Ovary (tissue), 9 donors: ENCODE results near the gene DRC1. TPM values are rescaled to one million over a fixed set of nuclear protein-coding genes. Genes with fewer than 3 reads are reported as not detected.

Source experiments
- DNase-seq, 5 donors: peaks; one replicate each; pipeline ENCODE4 v3.0.0-alpha.2; 2019 to 2020
- H3K27ac ChIP-seq, 2 donors: fragments of 200-600 bp; one replicate each; pipeline versions ENCODE4 v1.5.1 to v1.8.0; 2019 to 2022
- H3K27me3 ChIP-seq: fragments of 200-600 bp; one replicate; pipeline ENCODE4 v1.8.0; 2022
- H3K36me3 ChIP-seq: fragments of 200-600 bp; sonication (generic); one replicate; pipeline ENCODE4 v1.5.1; 2019
- H3K4me1 ChIP-seq: one replicate; pipeline ENCODE4 v1.8.1; 2013; ENCODE audit warnings: mild to moderate bottlenecking, moderate library complexity; ENCODE audit not compliant: insufficient read depth
- H3K4me3 ChIP-seq: fragments of 200-600 bp; sonication (generic); one replicate; pipeline ENCODE4 v1.5.1; 2017
- H3K9me3 ChIP-seq, 2 donors: fragments of 200-600 bp in 1 of 2; sonication (generic) in 1 of 2; one replicate each; pipeline versions ENCODE4 v1.5.1 to v1.8.1; 2013 to 2019; ENCODE audit warnings: mild to moderate bottlenecking in 1 of 2, moderate library complexity in 1 of 2
- EP300 ChIP-seq: sonication (generic); formaldehyde crosslinking; IDR thresholded peaks from one replicate; pipeline ENCODE4 v1.6.1; 2017; ENCODE audit warnings: antibody characterized with exemption
- POLR2A ChIP-seq: fragments of 450-650 bp; IDR thresholded peaks from one replicate; pipeline ENCODE4 v1.6.1; 2017; ENCODE audit warnings: antibody characterized with exemption, mild to moderate bottlenecking, moderate library complexity
- WGBS, 3 donors: extraction: QIAGEN DNeasy Blood & Tissue Kit in 1 of 3; methylation state at CpG; one replicate each; pipeline versions ENCODE4 v1.1.5 to v1.1.7; 2013 to 2017; 5-methylcytosine and 5-hydroxymethylcytosine counted together
- intact Hi-C, 4 donors: fragments of 100-400 bp; cut with DNase I; formaldehyde crosslinking; loops; one replicate each; pipeline versions ENCODE4 v1.11.0 to v1.15.1; 2022 to 2023
- polyA plus RNA-seq, 2 donors: library from polyadenylated mRNA; stranded (reverse); fragments of 200-250 nt in 1 of 2; fragments of 350-450 nt in 1 of 2; fragmentation: Illumina TruSeq in 1 of 2; extraction: RNeasy Lipid Tissue Mini Kit (QIAGEN cat#74804) in 1 of 2; gene quantifications; one replicate each; pipeline ENCODE4 v1.2.3, GENCODE V29; 2013 to 2014
- total RNA-seq, 7 donors: library from RNA; depleted of rRNA in 2 of 7; stranded (reverse); fragments of >200 nt in 2 of 7; fragmentation: NEBNext Ultra II Directional in 3 of 7; extraction: Animal tissue kit (Norgen Biotek cat#: 25700) in 3 of 7; gene quantifications; one replicate each; pipeline versions ENCODE4 v1.1.0 to v1.2.4, GENCODE V29; 2016 to 2023
- TF ChIP-seq, protein P1 (sequence below), 3 donors: fragments of 450-650 bp in 2 of 3; fragments of 200-600 bp in 1 of 3; IDR thresholded peaks; one replicate each; pipeline versions ENCODE4 v1.5.1 to v1.8.0; 2016 to 2022; ENCODE audit warnings: antibody characterized with exemption in 3 of 3, mild to moderate bottlenecking in 1 of 3
- donor health status: DM: no; HTN: no; CAD: no; lungs with moderate emphysema.
- donor health status: DM: no; HTN: no; CAD: no.
- donor health status: Bipolar disorder and iron deficiency.
- donor health status: DM: yes; HTN: yes; CAD: no.
- donor health status: DM: no; HTN: no; CAD: no.
- donor health status: DM: yes; HTN: yes; CAD: no.

The DRC1 gene
- total and polyA plus RNA-seq, 9 donors: 0.05 to 11.8 (median 1.2) TPM; not detected in 3

DNA sequence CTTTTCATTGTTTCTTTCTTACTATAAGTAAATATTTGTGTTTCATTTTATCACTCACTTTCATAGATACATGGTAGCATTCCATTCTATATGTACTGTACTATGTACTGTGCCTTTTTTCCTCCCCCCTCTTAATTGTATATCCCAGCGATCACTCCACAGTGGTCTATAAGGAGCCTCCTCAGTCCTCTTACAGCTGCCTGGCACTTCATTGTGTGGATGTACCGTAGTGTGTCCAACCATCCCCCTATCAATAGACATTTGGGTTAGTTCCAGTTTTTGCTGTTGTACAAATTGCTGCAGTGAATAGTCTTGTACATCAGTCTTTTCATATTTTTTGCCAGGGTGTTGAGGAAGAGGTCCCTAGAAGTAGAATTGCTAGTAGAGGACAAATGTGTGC is 21.4 kb upstream of the DRC1 start:
- 91 to 96% (median 93%) methylated on average over 2 of the region's 2 CpGs for WGBS, 3 donors
- H3K36me3 ChIP-seq: no peaks in the 10 kb centered on the region
- no peaks in the 10 kb centered on the region for H3K27me3 ChIP-seq
- H3K4me3 ChIP-seq: no peak overlapping the region
- DNase-seq: no peak
- no peaks in the 10 kb centered on the region for H3K9me3 ChIP-seq
- H3K27ac ChIP-seq: no peak overlapping the region
- no peaks in the 10 kb centered on the region for H3K4me1 ChIP-seq
- TF ChIP-seq POLR2A (no peak), EP300 (no peak)
- TF ChIP-seq, protein P1, sequence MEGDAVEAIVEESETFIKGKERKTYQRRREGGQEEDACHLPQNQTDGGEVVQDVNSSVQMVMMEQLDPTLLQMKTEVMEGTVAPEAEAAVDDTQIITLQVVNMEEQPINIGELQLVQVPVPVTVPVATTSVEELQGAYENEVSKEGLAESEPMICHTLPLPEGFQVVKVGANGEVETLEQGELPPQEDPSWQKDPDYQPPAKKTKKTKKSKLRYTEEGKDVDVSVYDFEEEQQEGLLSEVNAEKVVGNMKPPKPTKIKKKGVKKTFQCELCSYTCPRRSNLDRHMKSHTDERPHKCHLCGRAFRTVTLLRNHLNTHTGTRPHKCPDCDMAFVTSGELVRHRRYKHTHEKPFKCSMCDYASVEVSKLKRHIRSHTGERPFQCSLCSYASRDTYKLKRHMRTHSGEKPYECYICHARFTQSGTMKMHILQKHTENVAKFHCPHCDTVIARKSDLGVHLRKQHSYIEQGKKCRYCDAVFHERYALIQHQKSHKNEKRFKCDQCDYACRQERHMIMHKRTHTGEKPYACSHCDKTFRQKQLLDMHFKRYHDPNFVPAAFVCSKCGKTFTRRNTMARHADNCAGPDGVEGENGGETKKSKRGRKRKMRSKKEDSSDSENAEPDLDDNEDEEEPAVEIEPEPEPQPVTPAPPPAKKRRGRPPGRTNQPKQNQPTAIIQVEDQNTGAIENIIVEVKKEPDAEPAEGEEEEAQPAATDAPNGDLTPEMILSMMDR (IDR thresholded peaks at IDR 0.05): no peak
- intact Hi-C loops: no loop called here

DNA sequence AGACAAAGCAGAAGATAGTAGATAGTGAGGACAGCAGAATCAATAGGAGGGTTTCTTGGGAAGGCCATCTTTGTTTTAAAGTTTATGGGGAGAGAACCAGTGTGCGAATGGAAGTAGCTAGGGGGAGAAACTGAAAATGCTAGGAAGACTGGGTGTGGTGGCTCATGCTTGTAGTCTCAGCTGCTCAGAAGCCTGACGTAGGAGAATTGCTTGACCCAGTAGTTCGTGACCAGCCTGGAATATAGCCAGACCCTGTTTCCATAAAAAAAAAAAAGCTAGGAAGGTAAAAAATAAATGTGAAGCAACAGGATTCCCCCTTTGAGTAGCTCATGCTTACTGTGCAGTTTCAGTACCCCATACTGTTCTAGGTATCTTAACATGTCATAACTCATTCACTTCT is 19.2 kb upstream of the DRC1 start:
- no peaks in the 10 kb centered on the region for H3K9me3 ChIP-seq
- H3K36me3 ChIP-seq: no peaks in the 10 kb centered on the region
- DNase-seq: no peak
- no peaks in the 10 kb centered on the region for H3K27me3 ChIP-seq
- no peak overlapping the region for H3K27ac ChIP-seq
- WGBS, 3 donors: 81 to 92% (median 91%) methylated on average over 3 of the region's 3 CpGs
- intact Hi-C loops: no loop called here
- H3K4me1 ChIP-seq: peaks cover 2% of the 10 kb centered on the region
- TF ChIP-seq POLR2A: no peak
- TF ChIP-seq, protein P1 (IDR thresholded peaks at IDR 0.05): no peak
- TF ChIP-seq EP300: no peak
- H3K4me3 ChIP-seq: no peak overlapping the region

DNA sequence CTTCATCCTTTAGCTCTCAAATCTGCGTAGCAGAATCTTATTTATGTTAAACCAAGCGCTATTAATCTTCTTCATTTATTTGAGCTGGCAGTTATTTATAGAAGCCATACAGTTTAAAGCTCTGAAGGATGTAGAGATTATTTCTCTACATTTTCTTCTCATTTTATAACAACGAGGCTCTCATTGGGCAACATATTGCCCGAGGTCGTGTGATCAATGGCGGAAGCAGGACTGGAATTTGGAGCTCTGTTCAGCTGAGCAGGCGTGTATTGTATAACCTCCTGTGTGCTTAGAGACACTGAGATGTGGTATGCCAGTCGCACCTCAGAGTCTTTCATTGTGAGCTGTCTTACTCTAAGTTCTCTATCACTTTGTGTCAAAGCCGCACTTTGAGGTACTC is 17.5 kb upstream of the DRC1 start:
- Histone ChIP-seq H3K27ac (no peak overlapping the region), H3K36me3 (no peaks in the 10 kb centered on the region), H3K27me3 (no peaks in the 10 kb centered on the region), H3K9me3 (no peaks in the 10 kb centered on the region), H3K4me3 (no peak overlapping the region), H3K4me1 (peaks cover 2% of the 10 kb centered on the region)
- intact Hi-C loops: no loop called here
- no peak for DNase-seq
- TF ChIP-seq EP300: no peak
- 92 to 96% (median 95%) methylated on average over 9 of the region's 9 CpGs for WGBS, 3 donors

DNA sequence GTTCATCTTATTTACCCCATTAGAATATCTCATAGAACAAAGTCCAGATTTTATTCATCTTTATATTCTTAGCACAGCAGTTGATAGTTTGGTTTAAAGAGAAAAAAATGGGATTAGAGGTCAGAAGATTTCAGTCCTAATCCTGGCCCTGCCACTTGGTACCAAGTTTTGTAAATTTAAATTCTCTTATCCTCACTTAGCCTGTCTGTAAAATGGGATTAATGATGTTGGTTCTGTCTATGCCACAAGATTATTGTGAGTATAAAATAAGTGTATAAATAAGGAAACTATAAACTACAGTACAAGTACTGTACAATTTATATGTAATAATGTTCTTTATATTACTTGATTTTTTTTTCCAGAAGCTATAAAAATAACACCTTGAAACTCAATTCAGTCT is 17.1 kb upstream of the DRC1 start:
- intact Hi-C loops: no loop called here
- H3K27ac ChIP-seq: no peak overlapping the region
- no peaks in the 10 kb centered on the region for H3K9me3 ChIP-seq
- no peak overlapping the region for H3K4me3 ChIP-seq
- no peaks in the 10 kb centered on the region for H3K36me3 ChIP-seq
- DNase-seq: no peak
- H3K27me3 ChIP-seq: no peaks in the 10 kb centered on the region
- TF ChIP-seq EP300 (no peak), POLR2A (no peak)
- TF ChIP-seq, protein P1 (IDR thresholded peaks at IDR 0.05): no peak
- peaks cover 2% of the 10 kb centered on the region for H3K4me1 ChIP-seq

DNA sequence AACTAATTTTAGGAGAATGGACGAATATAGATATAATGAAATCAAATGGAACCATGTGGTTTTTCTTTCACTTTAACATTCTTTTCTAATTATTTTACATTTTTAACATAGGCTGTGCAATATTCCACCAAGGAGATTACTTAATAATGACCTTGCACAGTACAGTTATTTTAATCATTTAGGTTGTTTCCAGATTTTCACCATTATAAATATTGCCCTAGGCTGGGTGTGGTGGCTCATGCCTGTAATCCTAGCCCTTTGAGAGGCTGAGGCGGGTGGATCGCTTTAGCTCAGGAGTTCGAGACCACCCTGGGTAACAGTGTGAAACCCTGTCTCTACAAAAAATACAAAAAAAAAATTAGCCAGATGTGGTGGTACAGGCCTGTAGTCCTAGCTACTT is 14.5 kb upstream of the DRC1 start:
- WGBS, 3 donors: 70 to 81% (median 78%) methylated on average over 4 of the region's 4 CpGs
- no peaks in the 10 kb centered on the region for H3K36me3 ChIP-seq

More for the DNA sequence above, 14.5 kb upstream of the DRC1 start:
- Histone ChIP-seq H3K4me3 (no peak overlapping the region), H3K4me1 (peaks cover 2% of the 10 kb centered on the region), H3K9me3 (no peaks in the 10 kb centered on the region), H3K27me3 (no peaks in the 10 kb centered on the region), H3K27ac (no peak overlapping the region)
- no peak for DNase-seq
- intact Hi-C loops: no loop called here
- TF ChIP-seq, protein P1 (IDR thresholded peaks at IDR 0.05): no peak
- no peak for TF ChIP-seq POLR2A
- no peak for TF ChIP-seq EP300
